Spleen (tissue), 11 donors: ENCODE data around the gene NUMB. TPM values are rescaled to one million over a fixed set of nuclear protein-coding genes. Genes with fewer than 3 reads are reported as not detected.

ENCODE experiments used
- DNase-seq: peaks from one replicate; pipeline ENCODE4 v3.0.0-alpha.2; 2020
- H3K27ac ChIP-seq, 8 donors: fragments of 200-600 bp; sonication (generic) in 7 of 8; 1 replicate in 4 of 8; 2 replicates in 4 of 8; pipeline versions ENCODE4 v1.5.0 to v1.8.0; 2016 to 2021; ENCODE audit warnings: inconsistent platforms in 4 of 8, mild to moderate bottlenecking in 4 of 8, moderate library complexity in 1 of 8
- H3K27me3 ChIP-seq, 7 donors: fragments of 200-600 bp; sonication (generic) in 6 of 7; replicated peaks in 1 of 7; 1 replicate in 4 of 7; 2 replicates in 3 of 7; pipeline versions ENCODE4 v1.5.0 to v1.8.0; 2016 to 2021; ENCODE audit warnings: inconsistent platforms in 3 of 7, mild to moderate bottlenecking in 1 of 7
- H3K36me3 ChIP-seq, 6 donors: fragments of 200-600 bp; sonication (generic) in 5 of 6; 1 replicate in 4 of 6; 2 replicates in 2 of 6; pipeline versions ENCODE4 v1.5.0 to v1.8.0; 2016 to 2021; ENCODE audit warnings: inconsistent platforms in 2 of 6
- H3K4me1 ChIP-seq, 6 donors: fragments of 200-600 bp; sonication (generic) in 5 of 6; 1 replicate in 3 of 6; 2 replicates in 3 of 6; pipeline versions ENCODE4 v1.5.0 to v1.8.0; 2016 to 2021; ENCODE audit warnings: inconsistent platforms in 3 of 6
- H3K4me3 ChIP-seq, 8 donors: fragments of 200-600 bp; sonication (generic) in 7 of 8; 1 replicate in 4 of 8; 2 replicates in 4 of 8; pipeline versions ENCODE4 v1.5.0 to v1.8.0; 2016 to 2021; ENCODE audit warnings: inconsistent platforms in 4 of 8, mild to moderate bottlenecking in 4 of 8, moderate library complexity in 2 of 8
- H3K9me3 ChIP-seq, 8 donors: fragments of 200-600 bp; sonication (generic) in 7 of 8; 1 replicate in 4 of 8; 2 replicates in 4 of 8; pipeline versions ENCODE4 v1.5.0 to v1.8.0; 2016 to 2021; ENCODE audit warnings: inconsistent platforms in 4 of 8
- POLR2A ChIP-seq, 3 donors: fragments of 450-650 bp; IDR thresholded peaks; one replicate each; pipeline ENCODE4 v1.5.1; 2017; ENCODE audit warnings: antibody characterized with exemption in 3 of 3, mild to moderate bottlenecking in 1 of 3
- POLR2AphosphoS5 ChIP-seq, 3 donors: sonication (generic); formaldehyde crosslinking; IDR thresholded peaks; one replicate each; pipeline ENCODE4 v1.5.1; 2017; ENCODE audit warnings: antibody characterized with exemption in 3 of 3
- WGBS, 5 donors: extraction: QIAGEN DNeasy Blood & Tissue Kit in 3 of 5; methylation state at CpG; one replicate each; pipeline versions ENCODE4 v1.1.5 to v1.1.7; 2013 to 2018; 5-methylcytosine and 5-hydroxymethylcytosine counted together
- intact Hi-C: fragments of 100-400 bp; cut with DNase I; formaldehyde crosslinking; loops from one replicate; pipeline ENCODE4 v1.15.0; 2023; ENCODE audit warnings: low total_unique reads
- polyA plus RNA-seq, 3 donors: library from polyadenylated mRNA; stranded (reverse); fragments of 200-250 nt; gene quantifications; one replicate each; pipeline ENCODE4 v1.2.1, GENCODE V29; 2013
- total RNA-seq, 7 donors: library from RNA; depleted of rRNA in 3 of 7; stranded (reverse); fragments of >200 nt in 3 of 7; fragmentation: NEBNext Ultra II Directional in 4 of 7; extraction: Animal tissue kit (Norgen Biotek cat#: 25700) in 4 of 7; gene quantifications; one replicate each; pipeline versions ENCODE4 v1.1.0 to v1.2.1, GENCODE V29; 2016 to 2021
- TF ChIP-seq, protein P1 (sequence below), 11 experiments: fragments of 200-600 bp in 7 of 11; fragments of 450-650 bp in 4 of 11; sonication (generic) in 4 of 11; IDR thresholded peaks in 8 of 11; conservative IDR thresholded peaks in 3 of 11; 1 replicate in 7 of 11; 2 replicates in 4 of 11; pipeline versions ENCODE4 v1.4.0 to v1.8.0; 2016 to 2021; ENCODE audit warnings: antibody characterized with exemption in 11 of 11, inconsistent platforms in 4 of 11, mild to moderate bottlenecking in 1 of 11
- donor health status: healthy with polysubstance abuse.
- donor health status: DM: no; HTN: no; CAD: no; lungs with moderate emphysema.
- donor health status: DM: no; HTN: no; CAD: no.
- donor health status: Bipolar disorder and iron deficiency.
- donor health status: healthy.
- donor health status: DM: no; HTN: no; CAD: no.
- donor health status: DM: yes; HTN: yes; CAD: no.

The NUMB gene
- total and polyA plus RNA-seq, 10 donors, result 19.8 to 165 (median 92.9) TPM

DNA sequence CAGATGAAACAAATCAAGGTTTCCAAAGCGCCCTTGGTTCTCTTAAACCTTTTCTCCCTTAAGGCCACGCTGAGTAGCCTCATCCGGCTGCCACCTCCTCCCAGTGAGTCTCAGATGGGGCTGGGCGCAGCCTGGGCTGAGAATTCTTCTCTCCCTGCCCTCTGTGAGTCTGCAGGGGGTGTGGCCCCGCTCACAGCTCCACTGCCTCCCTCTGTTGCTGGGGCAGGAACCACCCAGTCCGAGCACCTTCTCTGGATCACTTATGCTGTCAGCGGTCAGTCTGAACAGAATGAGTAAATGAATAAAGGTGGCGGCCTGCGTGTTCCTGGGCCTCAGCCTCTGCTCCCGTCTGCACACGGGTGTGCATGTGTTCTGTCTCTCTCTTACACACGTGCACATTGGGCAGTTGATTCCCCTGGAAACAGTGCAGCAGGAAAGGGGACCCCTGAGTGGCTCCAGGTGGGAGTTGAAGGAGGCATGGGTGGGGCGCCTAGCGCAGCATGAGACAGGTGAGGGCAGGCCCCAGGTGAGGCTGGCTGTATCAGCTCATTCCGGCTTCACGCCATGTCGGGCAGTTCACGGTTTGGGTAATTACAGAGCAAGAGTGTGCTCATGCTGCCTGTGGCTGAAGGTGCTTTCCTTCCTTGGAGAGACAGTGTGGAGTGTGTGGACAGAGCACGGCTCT, 216.7 kb downstream of the NUMB start:
- peaks cover 0 to 7% (median 0%) of the 10 kb centered on the region in 6 donors for H3K36me3 ChIP-seq
- H3K27ac ChIP-seq, result peak overlapping the region in 6 of 8 donors; percentile 24 to 63 (median 56)
- intact Hi-C loops, result no loop called here
- H3K4me1 ChIP-seq, result peaks cover 31 to 98% (median 85%) of the 10 kb centered on the region in 6 donors
- H3K4me3 ChIP-seq, result peak overlapping the region in 2 of 8 donors; percentile 6 to 73
- no peaks in the 10 kb centered on the region for H3K9me3 ChIP-seq
- TF ChIP-seq, protein P1, sequence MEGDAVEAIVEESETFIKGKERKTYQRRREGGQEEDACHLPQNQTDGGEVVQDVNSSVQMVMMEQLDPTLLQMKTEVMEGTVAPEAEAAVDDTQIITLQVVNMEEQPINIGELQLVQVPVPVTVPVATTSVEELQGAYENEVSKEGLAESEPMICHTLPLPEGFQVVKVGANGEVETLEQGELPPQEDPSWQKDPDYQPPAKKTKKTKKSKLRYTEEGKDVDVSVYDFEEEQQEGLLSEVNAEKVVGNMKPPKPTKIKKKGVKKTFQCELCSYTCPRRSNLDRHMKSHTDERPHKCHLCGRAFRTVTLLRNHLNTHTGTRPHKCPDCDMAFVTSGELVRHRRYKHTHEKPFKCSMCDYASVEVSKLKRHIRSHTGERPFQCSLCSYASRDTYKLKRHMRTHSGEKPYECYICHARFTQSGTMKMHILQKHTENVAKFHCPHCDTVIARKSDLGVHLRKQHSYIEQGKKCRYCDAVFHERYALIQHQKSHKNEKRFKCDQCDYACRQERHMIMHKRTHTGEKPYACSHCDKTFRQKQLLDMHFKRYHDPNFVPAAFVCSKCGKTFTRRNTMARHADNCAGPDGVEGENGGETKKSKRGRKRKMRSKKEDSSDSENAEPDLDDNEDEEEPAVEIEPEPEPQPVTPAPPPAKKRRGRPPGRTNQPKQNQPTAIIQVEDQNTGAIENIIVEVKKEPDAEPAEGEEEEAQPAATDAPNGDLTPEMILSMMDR (IDR thresholded peaks at IDR 0.05 in 8 of 11, conservative IDR thresholded peaks at IDR 0.05 in 3 of 11), result no peak
- TF ChIP-seq POLR2AphosphoS5 (IDR thresholded peaks at IDR 0.05) (no peak), POLR2A (IDR thresholded peaks at IDR 0.05) (no peak)
- no peak for DNase-seq
- WGBS, 5 donors, result 77 to 88% (median 83%) methylated on average over 16 to 19 of the region's 19 CpGs
- H3K27me3 ChIP-seq, result peaks cover 0 to 97% (median 47%) of the 10 kb centered on the region in 7 donors

DNA sequence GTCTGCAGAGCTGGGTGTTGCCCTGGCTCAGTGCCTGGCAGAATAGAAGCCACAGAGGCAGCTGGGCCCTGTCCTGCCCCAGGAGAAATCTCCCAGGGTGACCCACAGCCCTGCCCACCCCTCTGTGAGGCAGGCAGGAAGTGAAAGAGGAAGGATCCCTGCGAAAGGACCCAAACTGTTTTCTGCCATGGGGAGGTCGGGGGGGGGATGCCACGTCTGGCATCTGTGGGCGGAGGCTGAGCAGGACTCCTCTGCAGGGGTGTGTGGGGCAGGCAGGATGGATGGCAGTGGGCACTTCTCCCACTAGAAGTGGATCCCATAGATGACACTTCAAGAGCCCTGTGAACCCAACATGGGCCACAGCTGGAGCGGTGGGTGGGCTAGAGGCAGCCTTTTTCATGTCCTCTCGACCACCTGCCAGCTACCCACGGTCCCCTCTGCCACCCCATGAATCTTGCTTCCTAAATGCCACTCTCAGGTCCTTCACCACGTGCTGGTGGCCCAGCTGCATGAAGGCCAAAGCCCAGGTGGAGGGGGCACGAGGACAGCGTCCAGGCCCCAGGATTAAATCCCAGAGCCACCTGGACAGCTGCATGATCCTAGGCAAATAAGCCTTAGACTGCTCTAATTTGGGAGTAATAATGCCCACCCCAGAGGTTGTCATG, 217.4 kb downstream of the NUMB start:
- peak overlapping the region in 2 of 8 donors; percentile 6 to 73 for H3K4me3 ChIP-seq
- H3K27ac ChIP-seq, result peak overlapping the region in 6 of 8 donors; percentile 4 to 63 (median 56)
- intact Hi-C loops, result no loop called here
- peaks cover 31 to 98% (median 82%) of the 10 kb centered on the region in 6 donors for H3K4me1 ChIP-seq
- H3K27me3 ChIP-seq, result peaks cover 0 to 97% (median 47%) of the 10 kb centered on the region in 7 donors
- 30 to 48% (median 40%) methylated on average over 10 of the region's 10 CpGs for WGBS, 5 donors
- no peak for TF ChIP-seq POLR2A (IDR thresholded peaks at IDR 0.05)
- TF ChIP-seq POLR2AphosphoS5 (IDR thresholded peaks at IDR 0.05), result peak in 2 of 3 donors; percentile 24 to 39
- TF ChIP-seq, protein P1 (IDR thresholded peaks at IDR 0.05 in 8 of 11, conservative IDR thresholded peaks at IDR 0.05 in 3 of 11), result no peak
- H3K36me3 ChIP-seq, result peaks cover 0 to 7% (median 0%) of the 10 kb centered on the region in 6 donors
- no peaks in the 10 kb centered on the region for H3K9me3 ChIP-seq
- peak; percentile 79 for DNase-seq

DNA sequence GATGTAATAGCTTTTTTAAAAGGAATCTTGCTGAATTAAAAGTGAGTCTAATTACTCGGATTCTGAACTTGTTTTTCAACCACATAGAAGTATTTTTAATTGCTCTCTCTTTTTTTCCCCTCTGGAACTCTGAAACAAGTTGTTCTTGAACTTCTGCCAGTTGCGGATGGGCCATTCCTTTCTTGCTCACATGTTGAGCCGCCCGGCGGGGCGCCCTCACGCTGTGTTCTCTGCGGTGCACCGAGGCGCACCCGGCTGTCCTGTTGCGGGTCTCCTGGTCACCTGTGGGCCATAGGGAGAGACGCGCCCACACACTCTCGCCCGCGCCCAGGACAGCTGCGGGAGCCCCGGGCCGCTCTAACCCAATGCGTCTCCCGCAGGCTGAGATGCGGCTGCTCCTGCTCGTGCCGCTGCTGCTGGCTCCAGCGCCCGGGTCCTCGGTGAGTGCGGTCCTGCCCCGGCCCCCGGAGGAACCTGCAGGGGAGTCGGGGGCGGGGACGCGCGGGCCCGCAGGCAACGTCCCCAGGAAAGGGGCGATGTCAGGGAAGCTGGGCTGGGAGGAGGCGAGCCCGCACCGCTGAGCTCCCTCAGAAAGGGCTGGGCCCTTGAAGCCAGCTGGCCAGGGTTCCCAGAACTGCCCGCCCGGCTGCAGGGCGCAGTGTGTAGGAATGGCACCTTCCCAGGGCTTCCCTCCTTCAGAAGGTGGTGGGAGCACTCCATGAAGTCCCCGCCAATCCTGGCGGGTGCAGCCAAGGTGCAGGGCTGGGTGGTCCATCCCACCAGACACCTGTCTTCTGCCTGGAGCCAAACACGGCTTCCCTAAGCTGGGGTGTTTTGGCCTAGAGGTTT, 218.7 kb downstream of the NUMB start:
- Histone ChIP-seq H3K36me3 (no peaks in the 10 kb centered on the region), H3K27me3 (peaks cover 0 to 97% (median 47%) of the 10 kb centered on the region in 7 donors), H3K9me3 (no peaks in the 10 kb centered on the region), H3K4me1 (peaks cover 27 to 97% (median 76%) of the 10 kb centered on the region in 6 donors), H3K27ac (peak overlapping the region in 6 of 8 donors; percentile 25 to 63 (median 48)), H3K4me3 (peak overlapping the region in 7 of 8 donors; percentile 15 to 73 (median 42))
- no peak for DNase-seq
- 10 to 16% (median 12%) methylated on average over 41 to 48 of the region's 48 CpGs for WGBS, 5 donors
- TF ChIP-seq POLR2AphosphoS5 (IDR thresholded peaks at IDR 0.05), result peak in 2 of 3 donors; percentile 9 to 38
- no peak for TF ChIP-seq POLR2A (IDR thresholded peaks at IDR 0.05)
- intact Hi-C loops, result no loop called here

DNA sequence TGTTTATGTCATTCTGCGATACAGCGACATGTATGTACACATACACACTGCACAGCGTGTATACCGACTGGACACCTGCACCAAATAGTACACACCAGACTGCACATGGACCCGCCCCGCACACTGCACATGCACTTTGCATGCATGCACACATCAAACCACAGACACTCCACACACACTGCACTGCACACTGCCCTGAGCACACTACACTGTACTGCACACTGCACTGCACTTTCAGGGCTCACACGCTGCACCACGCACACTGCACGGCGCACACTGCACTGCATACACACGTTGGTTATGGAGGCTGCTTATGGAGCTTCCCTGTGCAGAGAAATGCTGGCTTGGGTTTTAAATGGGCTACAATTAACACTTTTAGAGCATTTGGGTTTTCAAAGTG, 219.4 kb downstream of the NUMB start:
- no peaks in the 10 kb centered on the region for H3K36me3 ChIP-seq
- peaks cover 27 to 99% (median 74%) of the 10 kb centered on the region in 6 donors for H3K4me1 ChIP-seq
- intact Hi-C loops, result no loop called here
- TF ChIP-seq, protein P1 (IDR thresholded peaks at IDR 0.05 in 8 of 11, conservative IDR thresholded peaks at IDR 0.05 in 3 of 11), result no peak
- TF ChIP-seq POLR2A (IDR thresholded peaks at IDR 0.05), result no peak
- no peak for TF ChIP-seq POLR2AphosphoS5 (IDR thresholded peaks at IDR 0.05)
- WGBS, 5 donors, result 69 to 86% (median 79%) methylated on average over 11 of the region's 11 CpGs
- H3K27ac ChIP-seq, result peak overlapping the region in 4 of 8 donors; percentile 25 to 63 (median 62)
- no peak for DNase-seq
- peak overlapping the region in 6 of 8 donors; percentile 20 to 73 (median 46) for H3K4me3 ChIP-seq
- peaks cover 0 to 97% (median 47%) of the 10 kb centered on the region in 7 donors for H3K27me3 ChIP-seq
- H3K9me3 ChIP-seq, result no peaks in the 10 kb centered on the region
